Activated T-cell treated with anti-CD3 and anti-CD28 coated beads, Interleukin-2, amount 50 U/mL, for 72 hours (primary cell): ENCODE data around the gene ICAM2. TPM values are rescaled to one million over a fixed set of nuclear protein-coding genes. Genes with fewer than 3 reads are reported as not detected.

Experiments used
- ATAC-seq, 2 donors: fragments of 150-1000 bp; cut with Tn5 transposase; replicated peaks in 1 of 2; 2 replicates each; pipeline ENCODE4 v1.10.0; 2021; ENCODE audit warnings: moderate library complexity in 2 of 2, mild to moderate bottlenecking in 1 of 2
- DNase-seq, 2 donors: peaks; one replicate each; pipeline ENCODE4 v3.0.0; 2021 to 2022; ENCODE audit warnings: mixed read lengths in 1 of 2
- H3K27ac Mint-ChIP-seq: one replicate; pipeline ENCODE4 v1.8.0; 2022; ENCODE audit warnings: mild to moderate bottlenecking, moderate library complexity, mixed read lengths
- H3K27me3 Mint-ChIP-seq: one replicate; pipeline ENCODE4 v1.8.0; 2022; ENCODE audit warnings: low read depth, mixed read lengths
- H3K36me3 Mint-ChIP-seq, 2 donors: one replicate each; pipeline ENCODE4 v1.8.0; 2022; ENCODE audit warnings: mixed read lengths in 2 of 2, mild to moderate bottlenecking in 1 of 2; ENCODE audit not compliant: insufficient read depth in 2 of 2
- H3K4me1 Mint-ChIP-seq: one replicate; pipeline ENCODE4 v1.8.0; 2022; ENCODE audit warnings: low read depth, mixed read lengths
- H3K4me3 Mint-ChIP-seq, 2 donors: one replicate each; pipeline ENCODE4 v1.8.0; 2022; ENCODE audit warnings: mild to moderate bottlenecking in 2 of 2, mixed read lengths in 2 of 2, moderate library complexity in 2 of 2
- H3K9me3 Mint-ChIP-seq, 2 donors: one replicate each; pipeline ENCODE4 v1.8.0; 2022; ENCODE audit warnings: mixed read lengths in 2 of 2
- total RNA-seq, 2 donors: library from RNA; stranded (reverse); gene quantifications; one replicate each; pipeline ENCODE4 v1.2.3, GENCODE V29; 2022

Gene ICAM2
- total RNA-seq, 2 donors from 2014 or later, result 49.9 to 55.7 TPM

DNA sequence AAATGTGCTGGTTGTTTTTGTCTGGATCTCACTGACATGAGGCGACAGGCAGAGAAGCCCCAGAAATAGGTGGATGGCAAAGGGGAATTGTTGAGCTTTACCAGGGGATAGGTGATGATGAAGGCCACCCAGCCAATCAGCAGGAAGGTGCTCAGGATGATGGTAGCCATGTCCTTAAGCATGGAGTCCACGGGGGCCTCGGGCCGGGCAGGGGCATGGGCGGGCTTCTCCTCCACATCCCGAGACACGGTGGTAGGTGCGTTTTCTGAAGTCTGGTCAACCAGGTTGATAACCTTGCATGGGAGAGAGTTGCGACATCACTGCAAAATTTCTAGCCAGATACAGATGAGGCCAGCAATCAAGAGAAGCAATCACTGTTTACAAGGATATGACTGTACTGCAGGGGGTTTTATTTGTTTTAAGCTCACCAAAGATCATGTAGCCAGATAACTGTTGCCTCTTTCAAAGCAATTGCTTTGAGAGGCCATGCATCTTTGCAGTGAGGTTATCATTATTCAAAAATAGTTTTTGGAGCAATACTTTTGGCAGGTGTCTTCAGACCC is 37.3 kb upstream of the ICAM2 start:
- H3K4me3 Mint-ChIP-seq, result no peak overlapping the region
- no peaks in the 10 kb centered on the region for H3K27me3 Mint-ChIP-seq
- no peak for DNase-seq
- no peaks in the 10 kb centered on the region for H3K9me3 Mint-ChIP-seq
- H3K27ac Mint-ChIP-seq, result peak overlapping the region; percentile 80
- peaks cover 11 to 36% of the 10 kb centered on the region in 2 donors for H3K36me3 Mint-ChIP-seq
- peaks cover 46% of the 10 kb centered on the region for H3K4me1 Mint-ChIP-seq
- ATAC-seq, result no peak

- Mint-ChIP-seq H3K4me3 (no peak overlapping the region), H3K27ac (peak overlapping the region; percentile 80), H3K36me3 (peaks cover 13 to 39% of the 10 kb centered on the region in 2 donors)
Observed at GRCh38 chr17:64056269-64057005, 36.0 kb upstream of the ICAM2 start.

DNA sequence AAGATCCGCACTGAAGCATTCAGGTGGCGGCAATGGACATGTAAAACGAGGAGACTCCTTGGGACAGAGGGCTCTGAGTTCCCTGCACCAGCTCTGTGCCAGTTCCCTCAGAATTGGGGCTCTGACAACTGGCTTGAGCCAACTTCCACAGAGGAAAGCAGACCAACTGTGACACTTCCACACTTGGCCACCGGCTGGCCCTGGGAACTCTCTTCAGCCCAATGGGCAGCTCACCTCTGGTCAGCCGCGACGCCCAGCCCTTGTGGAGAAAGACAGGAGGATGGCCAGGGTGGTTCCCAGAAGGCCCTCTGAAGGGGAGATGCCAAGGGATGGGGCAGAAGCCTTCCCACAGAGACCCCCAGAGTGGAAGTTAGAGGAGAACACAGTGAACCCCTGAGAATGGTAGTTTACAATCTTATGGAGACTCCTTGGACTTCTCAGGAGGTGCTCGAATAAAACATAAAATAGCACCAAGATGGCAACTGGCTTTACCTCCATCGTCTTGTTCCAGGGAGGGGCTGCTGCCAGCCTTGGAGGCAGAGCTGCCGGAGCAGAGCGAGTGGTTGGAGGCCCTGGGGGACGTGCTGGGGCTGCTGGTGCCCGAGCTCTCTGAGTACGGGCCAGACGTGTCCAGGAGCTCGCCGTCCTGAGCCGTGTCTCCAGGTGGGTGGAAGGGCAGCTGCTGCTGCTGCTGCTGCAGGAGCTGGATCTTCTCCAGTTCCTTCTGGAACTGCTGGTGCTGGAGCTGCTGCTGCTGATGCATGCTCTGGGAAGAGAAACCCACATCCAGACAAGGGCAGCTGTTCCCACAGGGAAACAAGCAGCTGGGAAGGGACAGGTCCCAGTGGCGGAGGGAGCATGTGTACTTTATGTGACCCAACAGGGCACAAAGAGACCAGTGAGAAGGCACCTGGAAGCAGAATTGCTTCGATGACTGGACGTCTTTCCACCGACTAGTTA is 35.0 kb upstream of the ICAM2 start:
- H3K4me3 Mint-ChIP-seq, result no peak overlapping the region
- peaks cover 39% of the 10 kb centered on the region for H3K4me1 Mint-ChIP-seq
- H3K9me3 Mint-ChIP-seq, result no peaks in the 10 kb centered on the region
- DNase-seq, result no peak
- H3K27ac Mint-ChIP-seq, result peak overlapping the region; percentile 18
- H3K36me3 Mint-ChIP-seq, result peaks cover 10 to 41% of the 10 kb centered on the region in 2 donors
- ATAC-seq, result no peak
- no peaks in the 10 kb centered on the region for H3K27me3 Mint-ChIP-seq

More at GRCh38 chr17:64056269-64057005, 36.0 kb upstream of the ICAM2 start:
- H3K4me1 Mint-ChIP-seq, result peaks cover 39% of the 10 kb centered on the region
- DNase-seq (no peak), ATAC-seq (no peak)
- H3K9me3 Mint-ChIP-seq, result no peaks in the 10 kb centered on the region
- H3K27me3 Mint-ChIP-seq, result no peaks in the 10 kb centered on the region

- H3K36me3 Mint-ChIP-seq, result peaks cover 4 to 31% of the 10 kb centered on the region in 2 donors
- H3K4me1 Mint-ChIP-seq, result peaks cover 35% of the 10 kb centered on the region
- H3K9me3 Mint-ChIP-seq, result no peaks in the 10 kb centered on the region
- peak overlapping the region; percentile 11 for H3K27ac Mint-ChIP-seq
- DNase-seq, result no peak
- H3K27me3 Mint-ChIP-seq, result no peaks in the 10 kb centered on the region
- H3K4me3 Mint-ChIP-seq, result no peak overlapping the region
- no peak for ATAC-seq
Observed at GRCh38 chr17:64054304-64054703, 33.9 kb upstream of the ICAM2 start.

GRCh38 chr17:64053101-64053500 is 32.7 kb upstream of the ICAM2 start:
- ATAC-seq (no peak), DNase-seq (no peak)
- H3K4me1 Mint-ChIP-seq, result peaks cover 27% of the 10 kb centered on the region
- H3K9me3 Mint-ChIP-seq, result no peaks in the 10 kb centered on the region
- no peak overlapping the region for H3K4me3 Mint-ChIP-seq
- H3K27ac Mint-ChIP-seq, result peak overlapping the region; percentile 18
- no peaks in the 10 kb centered on the region for H3K27me3 Mint-ChIP-seq
- peaks cover 4 to 29% of the 10 kb centered on the region in 2 donors for H3K36me3 Mint-ChIP-seq

DNA sequence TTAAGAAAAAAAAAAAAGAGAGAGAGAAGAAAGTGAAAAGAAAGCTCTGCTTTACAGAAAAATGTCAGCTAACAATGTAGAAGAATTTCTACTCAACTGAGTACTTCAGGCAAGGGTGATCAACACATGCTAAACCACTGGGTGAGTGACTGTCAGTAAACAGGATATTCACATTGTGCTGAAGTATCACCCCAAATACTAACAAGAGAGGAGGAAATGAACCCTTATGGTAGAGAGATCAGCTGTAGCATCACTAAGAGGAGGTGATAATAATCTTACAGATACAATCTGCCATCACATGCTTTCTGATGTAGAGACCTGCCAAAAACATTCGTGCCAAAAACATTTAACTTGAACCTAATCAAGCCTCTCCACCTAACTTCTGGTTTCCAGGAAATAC is 30.7 kb upstream of the ICAM2 start:
- Mint-ChIP-seq H3K4me1 (peaks cover 19% of the 10 kb centered on the region), H3K4me3 (peak overlapping the region; percentile 45 to 69), H3K9me3 (no peaks in the 10 kb centered on the region), H3K27me3 (no peaks in the 10 kb centered on the region), H3K36me3 (peaks cover 2 to 38% of the 10 kb centered on the region in 2 donors), H3K27ac (peak overlapping the region; percentile 88)
- ATAC-seq (peak; percentile 86 to 94), DNase-seq (no peak)

DNA sequence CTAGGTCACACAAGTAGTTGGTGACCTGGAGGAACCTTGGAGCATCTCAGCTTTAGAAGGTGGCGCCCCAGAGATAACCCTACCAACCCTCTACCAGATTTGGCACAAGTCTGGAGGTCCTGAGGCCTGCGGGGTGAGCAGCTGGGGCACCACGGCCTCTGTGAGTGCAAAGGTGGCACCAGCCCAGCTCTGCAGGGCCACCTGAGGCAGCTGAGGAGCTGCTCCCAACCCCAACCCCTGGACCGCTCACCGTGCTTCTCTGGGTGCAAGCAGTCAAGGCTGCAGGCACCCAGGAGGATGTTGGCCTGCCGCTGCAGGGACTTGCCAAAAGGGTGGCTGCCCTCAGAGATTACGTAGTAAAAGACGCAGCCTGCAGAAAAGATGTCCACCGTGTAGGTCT is 28.4 kb upstream of the ICAM2 start:
- Mint-ChIP-seq H3K4me3 (no peak overlapping the region), H3K27ac (peak overlapping the region; percentile 83), H3K27me3 (no peaks in the 10 kb centered on the region), H3K4me1 (peaks cover 19% of the 10 kb centered on the region), H3K36me3 (peaks cover 2 to 45% of the 10 kb centered on the region in 2 donors), H3K9me3 (no peaks in the 10 kb centered on the region)
- DNase-seq (no peak), ATAC-seq (no peak)

DNA sequence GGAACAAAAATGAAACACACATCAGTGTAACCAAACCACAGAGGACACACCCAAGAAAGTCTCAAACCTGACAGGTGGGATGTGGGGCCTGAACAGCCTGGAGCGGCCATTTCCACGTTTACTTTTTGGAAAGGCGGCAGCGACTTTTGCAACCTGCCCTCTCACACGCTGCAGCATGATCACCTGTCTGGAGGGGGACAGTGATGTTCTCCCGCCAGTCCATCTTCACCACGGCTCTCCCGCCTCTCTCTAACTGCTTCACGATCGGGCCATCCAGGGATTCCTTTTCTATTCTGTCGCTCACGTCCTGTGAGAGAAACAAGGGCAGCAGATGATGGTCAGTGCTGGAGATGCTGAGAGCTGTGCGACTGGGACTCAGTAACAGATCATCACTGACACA is 24.7 kb upstream of the ICAM2 start:
- ATAC-seq (no peak), DNase-seq (no peak)
- Mint-ChIP-seq H3K27me3 (no peaks in the 10 kb centered on the region), H3K4me3 (no peak overlapping the region), H3K27ac (no peak overlapping the region), H3K9me3 (no peaks in the 10 kb centered on the region), H3K4me1 (peaks cover 2% of the 10 kb centered on the region), H3K36me3 (peaks cover 5 to 30% of the 10 kb centered on the region in 2 donors)

DNA sequence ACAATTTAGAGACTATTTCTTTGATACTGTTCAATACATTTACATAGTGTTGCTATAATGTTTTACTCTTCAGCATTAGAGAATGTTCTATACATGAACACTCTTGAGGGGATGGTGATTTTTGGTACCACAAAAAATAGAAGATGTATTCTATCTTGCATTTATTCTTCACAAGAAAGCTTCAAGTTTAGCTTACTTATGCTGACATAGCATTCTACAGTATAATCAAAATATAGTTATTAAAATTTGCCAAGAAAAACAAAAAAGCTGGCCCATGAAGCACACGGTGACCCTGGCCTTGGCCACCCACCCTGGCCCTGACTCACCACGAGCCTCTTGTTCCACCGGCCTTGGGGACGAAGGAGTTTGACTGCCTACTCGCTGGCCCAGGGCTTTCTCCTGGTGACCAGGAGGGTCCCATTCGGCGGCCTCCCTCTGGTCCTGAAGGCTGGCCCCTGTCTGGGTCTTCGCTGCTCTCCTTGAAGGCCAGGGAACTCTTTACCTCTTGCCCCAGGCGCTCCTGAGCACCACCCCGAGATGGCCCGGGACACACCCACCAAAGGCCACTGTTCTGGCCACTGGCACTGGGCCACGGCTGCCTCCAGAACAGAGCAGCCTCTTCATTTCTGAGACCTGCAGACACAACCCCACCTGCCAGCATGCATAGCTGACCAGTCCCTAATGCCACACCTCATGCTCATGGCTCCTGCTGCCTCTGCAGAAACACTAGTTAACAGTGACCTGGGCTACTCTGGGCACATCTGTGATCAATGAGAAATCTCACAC is 22.5 kb upstream of the ICAM2 start:
- H3K9me3 Mint-ChIP-seq, result no peaks in the 10 kb centered on the region
- no peak for DNase-seq
- no peaks in the 10 kb centered on the region for H3K4me1 Mint-ChIP-seq
- H3K27ac Mint-ChIP-seq, result no peak overlapping the region
- peaks cover 6 to 26% of the 10 kb centered on the region in 2 donors for H3K36me3 Mint-ChIP-seq
- no peaks in the 10 kb centered on the region for H3K27me3 Mint-ChIP-seq
- no peak overlapping the region for H3K4me3 Mint-ChIP-seq
- no peak for ATAC-seq

- Mint-ChIP-seq H3K27me3 (no peaks in the 10 kb centered on the region), H3K27ac (peak overlapping the region; percentile 78), H3K4me3 (peak overlapping the region in 1 of 2 donors; percentile 22), H3K9me3 (no peaks in the 10 kb centered on the region), H3K36me3 (peaks cover 6 to 24% of the 10 kb centered on the region in 2 donors), H3K4me1 (peaks cover 7% of the 10 kb centered on the region)
- ATAC-seq (peak in 1 of 2 donors; percentile 38), DNase-seq (no peak)
Observed at GRCh38 chr17:64041912-64042311, 21.5 kb upstream of the ICAM2 start.

DNA sequence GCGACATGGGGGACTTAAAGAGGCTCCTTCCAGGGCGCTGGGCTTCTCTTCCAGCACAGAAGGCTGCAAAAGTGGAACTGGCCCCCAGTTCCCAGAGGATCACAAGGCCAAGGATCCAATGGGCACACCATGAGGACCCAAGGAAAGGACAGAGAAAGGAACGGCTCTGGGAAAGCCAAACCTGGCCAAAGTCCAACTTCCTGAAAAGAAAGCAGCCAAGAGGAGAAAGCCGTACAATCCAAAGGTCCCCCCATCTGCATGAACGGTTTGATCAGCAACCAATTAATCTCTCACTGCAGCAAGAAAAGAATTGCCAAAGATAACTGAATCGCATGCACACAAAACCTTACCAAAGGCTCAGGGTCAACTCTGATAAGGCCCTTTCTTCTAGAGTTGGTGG is 19.8 kb upstream of the ICAM2 start:
- Mint-ChIP-seq H3K27ac (no peak overlapping the region), H3K4me3 (no peak overlapping the region)
- ATAC-seq, result no peak

DNA sequence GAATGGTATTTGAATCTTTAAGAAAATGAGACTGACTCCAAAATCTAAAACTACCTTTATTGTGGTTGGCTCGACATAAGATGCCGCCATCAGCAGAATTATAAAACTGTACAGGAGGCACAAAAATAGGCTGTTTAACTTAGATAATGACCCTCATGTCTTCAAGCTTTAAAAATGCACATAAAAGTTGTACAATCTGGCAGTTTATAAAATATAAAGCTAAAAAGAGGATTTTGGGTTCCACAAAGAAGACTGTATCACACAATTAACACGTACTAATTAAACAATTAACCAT is 18.6 kb upstream of the ICAM2 start:
- ATAC-seq (no peak), DNase-seq (no peak)
- peaks cover 6 to 10% of the 10 kb centered on the region in 2 donors for H3K36me3 Mint-ChIP-seq
- H3K4me1 Mint-ChIP-seq, result peaks cover 8% of the 10 kb centered on the region
- no peaks in the 10 kb centered on the region for H3K27me3 Mint-ChIP-seq
- H3K4me3 Mint-ChIP-seq, result no peak overlapping the region
- no peaks in the 10 kb centered on the region for H3K9me3 Mint-ChIP-seq
- no peak overlapping the region for H3K27ac Mint-ChIP-seq

More for the DNA sequence above, 19.8 kb upstream of the ICAM2 start:
- no peaks in the 10 kb centered on the region for H3K9me3 Mint-ChIP-seq
- no peaks in the 10 kb centered on the region for H3K27me3 Mint-ChIP-seq
- no peak for DNase-seq
- peaks cover 6 to 15% of the 10 kb centered on the region in 2 donors for H3K36me3 Mint-ChIP-seq
- peaks cover 8% of the 10 kb centered on the region for H3K4me1 Mint-ChIP-seq
